Mesenchymal stem cell (in vitro differentiated cells and primary cell): ENCODE results near the gene RAPGEF4.
A peak's percentile ranks its signal among the peaks of the same experiment; 100 is the strongest.

ENCODE experiments used
- DNase-seq: peaks from one replicate; pipeline ENCODE4 v3.0.0-alpha.2; 2013
- H2AFZ ChIP-seq: one replicate; pipeline ENCODE4 v1.6.1; 2013; ENCODE audit warnings: low read depth, mild to moderate bottlenecking, control low read depth, inconsistent platforms, low read length, moderate library complexity
- H2AK5ac ChIP-seq: 2 replicates; pipeline ENCODE4 v1.6.1; 2013; ENCODE audit warnings: low read length, moderate library complexity, mild to moderate bottlenecking, inconsistent platforms; ENCODE audit not compliant: severe bottlenecking
- H2BK120ac ChIP-seq: one replicate; pipeline ENCODE4 v1.6.1; 2013; ENCODE audit warnings: low read depth, mild to moderate bottlenecking, inconsistent platforms, low read length, moderate library complexity
- H2BK12ac ChIP-seq, 2 experiments: one replicate each; pipeline ENCODE4 v1.6.1; 2013; ENCODE audit warnings: inconsistent platforms in 2 of 2, low read length in 2 of 2, mild to moderate bottlenecking in 2 of 2, moderate library complexity in 2 of 2, control low read depth in 1 of 2
- H2BK15ac ChIP-seq: one replicate; pipeline ENCODE4 v1.6.1; 2013; ENCODE audit warnings: mild to moderate bottlenecking, low read depth, inconsistent platforms; ENCODE audit not compliant: poor library complexity, severe bottlenecking
- H2BK5ac ChIP-seq: 2 replicates; pipeline ENCODE4 v1.6.1; 2013; ENCODE audit warnings: low read depth, mild to moderate bottlenecking, low read length, control low read depth, inconsistent platforms; ENCODE audit not compliant: poor library complexity, severe bottlenecking
- H3K14ac ChIP-seq, 2 experiments: one replicate each; pipeline ENCODE4 v1.6.1; 2013; ENCODE audit warnings: inconsistent platforms in 2 of 2, low read length in 2 of 2, control low read depth in 1 of 2, mild to moderate bottlenecking in 1 of 2, moderate library complexity in 1 of 2
- H3K18ac ChIP-seq, 2 experiments: one replicate each; pipeline ENCODE4 v1.6.1; 2013; ENCODE audit warnings: inconsistent platforms in 2 of 2, low read length in 2 of 2, control low read depth in 1 of 2, low read depth in 1 of 2, mild to moderate bottlenecking in 1 of 2
- H3K23ac ChIP-seq, 2 experiments: one replicate each; pipeline ENCODE4 v1.6.1; 2013; ENCODE audit warnings: inconsistent platforms in 2 of 2, low read length in 2 of 2, mild to moderate bottlenecking in 2 of 2, moderate library complexity in 2 of 2, control low read depth in 1 of 2
- H3K27ac ChIP-seq: 2 replicates; pipeline ENCODE4 v1.5.1; 2013; ENCODE audit warnings: mild to moderate bottlenecking, moderate library complexity, low read length, control low read depth, inconsistent platforms; ENCODE audit not compliant: poor library complexity, severe bottlenecking
- H3K27me3 ChIP-seq, 2 experiments: 2 replicates each; pipeline versions ENCODE4 v1.6.1 to v1.7.0; 2013; ENCODE audit warnings: low read length in 2 of 2, mild to moderate bottlenecking in 2 of 2, moderate library complexity in 2 of 2, control low read depth in 1 of 2, inconsistent platforms in 1 of 2; ENCODE audit not compliant: control insufficient read depth in 1 of 2, insufficient read depth in 1 of 2
- H3K36me3 ChIP-seq, 2 experiments: 2 replicates each; pipeline versions ENCODE4 v1.6.1 to v1.7.0; 2013; ENCODE audit warnings: low read length in 2 of 2, control low read depth in 1 of 2, inconsistent platforms in 1 of 2, low read depth in 1 of 2, mild to moderate bottlenecking in 1 of 2; ENCODE audit not compliant: insufficient read depth in 2 of 2, control insufficient read depth in 1 of 2
- H3K4ac ChIP-seq, 2 experiments: one replicate each; pipeline ENCODE4 v1.6.1; 2013; ENCODE audit warnings: inconsistent platforms in 2 of 2, low read length in 2 of 2, mild to moderate bottlenecking in 2 of 2, moderate library complexity in 2 of 2, control low read depth in 1 of 2, low read depth in 1 of 2
- H3K4me1 ChIP-seq: 2 replicates; pipeline ENCODE4 v1.6.1; 2013; ENCODE audit warnings: low read depth, low read length, control low read depth; ENCODE audit not compliant: control insufficient read depth, insufficient read depth
- H3K4me2 ChIP-seq: 2 replicates; pipeline ENCODE4 v1.6.1; 2013; ENCODE audit warnings: low read length, mild to moderate bottlenecking, inconsistent platforms; ENCODE audit not compliant: poor library complexity, severe bottlenecking
- H3K4me3 ChIP-seq, 2 experiments: 2 replicates each; pipeline versions ENCODE4 v1.5.1 to v1.7.0; 2013; ENCODE audit warnings: low read length in 2 of 2, mild to moderate bottlenecking in 2 of 2, control low read depth in 1 of 2, low read depth in 1 of 2; ENCODE audit not compliant: insufficient read depth in 1 of 2
- H3K79me1 ChIP-seq: replicated peaks from 2 replicates; pipeline ENCODE4 v1.6.1; 2013; ENCODE audit warnings: mild to moderate bottlenecking, control low read depth, low read length, inconsistent platforms; ENCODE audit not compliant: poor library complexity, severe bottlenecking
- H3K9ac ChIP-seq: 2 replicates; pipeline ENCODE4 v1.7.0; 2013; ENCODE audit warnings: mild to moderate bottlenecking, low read length, moderate library complexity
- H3K9me3 ChIP-seq: 2 replicates; pipeline ENCODE4 v1.7.0; 2013; ENCODE audit warnings: mild to moderate bottlenecking, low read length; ENCODE audit not compliant: control insufficient read depth
- H4K8ac ChIP-seq: one replicate; pipeline ENCODE4 v1.6.1; 2013; ENCODE audit warnings: inconsistent platforms, mild to moderate bottlenecking, low read length, moderate library complexity
- H4K91ac ChIP-seq: one replicate; pipeline ENCODE4 v1.6.1; 2013; ENCODE audit warnings: mild to moderate bottlenecking, low read length, inconsistent platforms
- WGBS: methylation state at CpG from one replicate; pipeline ENCODE4 v1.1.7; 2013; ENCODE audit warnings: mixed read lengths; 5-methylcytosine and 5-hydroxymethylcytosine counted together

Gene RAPGEF4

DNA sequence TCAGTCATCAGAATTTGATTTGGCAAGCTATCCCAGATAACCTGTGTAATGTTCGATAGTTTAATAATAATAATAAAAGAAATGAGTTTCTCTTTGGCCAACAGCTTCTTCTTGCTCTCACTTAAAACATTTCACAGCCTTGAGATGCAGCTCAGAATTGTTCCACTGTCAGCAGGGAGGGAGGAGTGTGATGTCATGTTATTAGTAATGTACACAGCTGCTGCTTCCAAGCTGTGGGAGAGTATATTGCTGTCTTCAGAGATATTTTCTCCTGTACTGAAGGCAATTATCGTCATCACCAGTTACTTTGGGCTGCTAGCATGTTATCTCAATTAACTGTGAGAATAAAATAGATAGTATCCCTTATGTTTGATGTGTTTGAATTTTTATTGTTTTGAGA, 193.1 kb downstream of the RAPGEF4 start:
- H3K9ac ChIP-seq, result peak overlapping the region; percentile 39
- no peak overlapping the region for H2AFZ ChIP-seq
- no peak overlapping the region for H3K4me2 ChIP-seq
- H2BK15ac ChIP-seq, result no peak overlapping the region
- H4K8ac ChIP-seq, result no peak overlapping the region
- H3K79me1 ChIP-seq, result no peaks in the 10 kb centered on the region
- peak; percentile 74 for DNase-seq
- no peak overlapping the region for H3K18ac ChIP-seq
- H3K4me1 ChIP-seq, result no peaks in the 10 kb centered on the region
- no peak overlapping the region for H2AK5ac ChIP-seq
- no peaks in the 10 kb centered on the region for H3K36me3 ChIP-seq
- no CpG with 5 or more reads among the region's 2 CpGs for WGBS
- no peak overlapping the region for H2BK12ac ChIP-seq
- H2BK120ac ChIP-seq, result no peak overlapping the region
- H2BK5ac ChIP-seq, result no peak overlapping the region
- H3K4me3 ChIP-seq, result peak overlapping the region in 1 of 2 experiments; percentile 44
- no peak overlapping the region for H3K4ac ChIP-seq
- H3K9me3 ChIP-seq, result no peaks in the 10 kb centered on the region
- H3K23ac ChIP-seq, result no peak overlapping the region
- no peak overlapping the region for H4K91ac ChIP-seq
- no peaks in the 10 kb centered on the region for H3K27me3 ChIP-seq
- no peak overlapping the region for H3K27ac ChIP-seq
- H3K14ac ChIP-seq, result no peak overlapping the region

DNA sequence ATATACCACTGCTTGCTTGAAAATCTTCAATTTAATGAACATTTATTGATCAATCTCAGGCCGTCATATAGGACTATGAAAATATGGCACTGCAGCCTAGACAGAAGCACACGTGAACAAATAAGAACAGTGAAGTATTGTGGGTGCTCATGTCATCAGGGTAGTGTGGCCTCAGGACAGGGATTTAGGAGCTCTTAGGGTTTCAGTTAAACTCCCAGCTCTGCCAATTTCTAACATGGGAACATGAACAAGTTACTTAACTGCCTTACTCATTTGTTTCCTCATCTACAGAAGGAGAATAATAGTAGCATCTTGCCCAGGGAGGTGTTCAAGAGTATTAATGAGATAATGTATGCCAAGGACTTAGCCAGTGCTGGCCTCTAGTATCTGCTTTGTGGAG, 194.0 kb downstream of the RAPGEF4 start:
- Histone ChIP-seq H2BK120ac (no peak overlapping the region), H3K18ac (peak overlapping the region in 1 of 2 experiments; percentile 23), H2AK5ac (no peak overlapping the region), H3K27me3 (no peaks in the 10 kb centered on the region), H3K23ac (no peak overlapping the region), H2BK15ac (no peak overlapping the region), H4K8ac (no peak overlapping the region), H2BK12ac (no peak overlapping the region), H3K36me3 (no peaks in the 10 kb centered on the region), H3K4me3 (no peak overlapping the region), H3K79me1 (no peaks in the 10 kb centered on the region), H3K4ac (peak overlapping the region in 1 of 2 experiments; percentile 79), H2AFZ (no peak overlapping the region), H3K4me1 (no peaks in the 10 kb centered on the region), H3K9ac (no peak overlapping the region), H3K4me2 (no peak overlapping the region), H4K91ac (no peak overlapping the region), H3K14ac (no peak overlapping the region), H3K9me3 (no peaks in the 10 kb centered on the region), H3K27ac (no peak overlapping the region), H2BK5ac (no peak overlapping the region)
- DNase-seq, result no peak
- WGBS, result 91% methylated on average over 2 of the region's 2 CpGs

DNA sequence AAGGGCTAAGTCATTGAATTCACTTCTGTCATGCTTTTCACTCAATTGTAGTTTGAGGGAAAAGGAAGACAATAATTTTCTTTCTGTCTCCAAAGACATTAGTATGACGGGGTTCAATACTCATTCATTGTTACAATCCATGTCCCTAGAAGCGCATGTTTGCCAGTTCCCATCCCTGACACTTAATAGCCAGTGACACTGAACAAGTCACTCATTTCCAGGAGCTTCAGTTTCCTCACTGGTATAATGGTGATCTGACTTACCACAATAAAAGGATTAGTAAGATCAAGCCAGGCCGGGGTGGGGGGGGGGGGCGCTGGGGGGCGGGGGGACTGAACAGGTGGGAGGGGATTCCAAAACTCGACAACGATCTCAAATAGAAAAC, 195.2 kb downstream of the RAPGEF4 start:
- no peaks in the 10 kb centered on the region for H3K79me1 ChIP-seq
- H2AK5ac ChIP-seq, result no peak overlapping the region
- no peak overlapping the region for H4K91ac ChIP-seq
- H2BK12ac ChIP-seq, result no peak overlapping the region
- no peak overlapping the region for H3K23ac ChIP-seq
- no peak overlapping the region for H2BK120ac ChIP-seq
- no peak overlapping the region for H3K4me3 ChIP-seq
- H3K9me3 ChIP-seq, result no peaks in the 10 kb centered on the region
- H3K4ac ChIP-seq, result no peak overlapping the region
- H3K4me1 ChIP-seq, result no peaks in the 10 kb centered on the region
- H3K14ac ChIP-seq, result no peak overlapping the region
- H2BK15ac ChIP-seq, result no peak overlapping the region
- WGBS, result 60% methylated on average over 2 of the region's 7 CpGs
- H3K18ac ChIP-seq, result no peak overlapping the region
- H3K4me2 ChIP-seq, result no peak overlapping the region
- no peaks in the 10 kb centered on the region for H3K27me3 ChIP-seq
- H2BK5ac ChIP-seq, result no peak overlapping the region
- no peak overlapping the region for H2AFZ ChIP-seq
- no peak overlapping the region for H3K9ac ChIP-seq
- DNase-seq, result no peak
- H4K8ac ChIP-seq, result no peak overlapping the region
- H3K27ac ChIP-seq, result no peak overlapping the region
- no peaks in the 10 kb centered on the region for H3K36me3 ChIP-seq

DNA sequence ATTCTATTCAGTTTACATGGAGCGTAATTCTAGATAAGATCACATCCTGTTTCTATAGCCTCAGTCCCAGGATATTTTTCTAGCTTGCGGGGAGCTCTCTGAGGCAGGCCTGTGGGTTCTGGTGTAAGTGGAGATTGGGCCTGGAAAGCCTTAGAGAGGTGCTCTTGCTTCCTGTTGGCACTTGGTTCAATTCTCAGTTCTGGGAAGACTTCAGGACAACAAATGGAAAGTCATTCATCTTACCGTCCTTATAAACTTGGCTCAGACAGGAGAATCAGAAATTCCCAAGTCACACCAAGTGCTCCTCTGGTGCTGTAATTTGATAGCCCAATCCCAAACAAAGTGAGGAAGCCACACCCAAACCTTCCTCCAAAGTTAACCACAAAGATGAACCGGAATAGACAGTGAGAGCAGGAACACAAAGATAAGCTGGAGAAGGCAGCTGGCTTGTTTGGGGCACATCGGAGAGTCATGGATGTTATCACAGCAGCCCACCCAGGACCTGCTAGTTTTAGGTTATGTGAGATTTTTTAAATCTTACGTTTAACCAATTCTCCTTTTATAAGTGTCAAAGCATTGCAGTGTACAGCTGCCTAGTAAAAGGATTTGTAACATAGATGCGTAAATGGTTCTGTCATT, 195.7 kb downstream of the RAPGEF4 start:
- H3K27me3 ChIP-seq, result no peaks in the 10 kb centered on the region
- H3K23ac ChIP-seq, result no peak overlapping the region
- no peak overlapping the region for H2BK5ac ChIP-seq
- no peak overlapping the region for H3K4me2 ChIP-seq
- peak overlapping the region; percentile 29 for H2AFZ ChIP-seq
- H3K4ac ChIP-seq, result no peak overlapping the region
- H3K4me3 ChIP-seq, result no peak overlapping the region
- WGBS, result 7% methylated on average over 4 of the region's 7 CpGs
- no peak overlapping the region for H3K14ac ChIP-seq
- no peaks in the 10 kb centered on the region for H3K79me1 ChIP-seq
- H2BK120ac ChIP-seq, result no peak overlapping the region
- H2BK12ac ChIP-seq, result peak overlapping the region in 1 of 2 experiments; percentile 93
- no peak overlapping the region for H2AK5ac ChIP-seq
- H3K9me3 ChIP-seq, result no peaks in the 10 kb centered on the region
- H3K36me3 ChIP-seq, result no peaks in the 10 kb centered on the region
- no peaks in the 10 kb centered on the region for H3K4me1 ChIP-seq
- H3K9ac ChIP-seq, result peak overlapping the region; percentile 23
- peak overlapping the region; percentile 75 for H4K8ac ChIP-seq
- DNase-seq, result peak; percentile 67
- H2BK15ac ChIP-seq, result no peak overlapping the region
- H4K91ac ChIP-seq, result no peak overlapping the region
- H3K18ac ChIP-seq, result no peak overlapping the region
- H3K27ac ChIP-seq, result no peak overlapping the region
